Measurements from ENCODE around the gene GLDN. TPM values are rescaled to one million over a fixed set of nuclear protein-coding genes. Genes with fewer than 3 reads are reported as not detected.

Gene GLDN
- total RNA-seq, 1 donor from 2014 or later: not detected

GRCh38 chr15:51335087-51335486, 6.4 kb upstream of the GLDN start:
- H3K27me3 Mint-ChIP-seq (ENCODE audit: unreplicated experiment): peaks cover 9% of the 10 kb centered on the region
- no peak for TF ChIP-seq CTCF (IDR thresholded peaks at IDR 0.05)
- DNase-seq (ENCODE audit: extremely low spot score, unreplicated experiment): no peak
- H3K36me3 Mint-ChIP-seq (ENCODE audit: unreplicated experiment): no peaks in the 10 kb centered on the region
- no peak overlapping the region for H3K4me3 Mint-ChIP-seq (ENCODE audit: unreplicated experiment)
- H3K4me1 Mint-ChIP-seq (ENCODE audit: unreplicated experiment): no peaks in the 10 kb centered on the region
- H3K9me3 Mint-ChIP-seq (ENCODE audit: unreplicated experiment): no peaks in the 10 kb centered on the region
- no peak overlapping the region for H3K27ac Mint-ChIP-seq (ENCODE audit: unreplicated experiment)

- Mint-ChIP-seq H3K4me3 (ENCODE audit: unreplicated experiment) (no peak overlapping the region), H3K4me1 (ENCODE audit: unreplicated experiment) (no peaks in the 10 kb centered on the region), H3K27me3 (ENCODE audit: unreplicated experiment) (peaks cover 15% of the 10 kb centered on the region), H3K27ac (ENCODE audit: unreplicated experiment) (no peak overlapping the region), H3K9me3 (ENCODE audit: unreplicated experiment) (no peaks in the 10 kb centered on the region), H3K36me3 (ENCODE audit: unreplicated experiment) (no peaks in the 10 kb centered on the region)
- no peak for TF ChIP-seq CTCF (IDR thresholded peaks at IDR 0.05)
- DNase-seq (ENCODE audit: extremely low spot score, unreplicated experiment): no peak
Measured at GRCh38 chr15:51335538-51336410, 5.7 kb upstream of the GLDN start.

- Mint-ChIP-seq H3K27ac (ENCODE audit: unreplicated experiment) (no peak within 1 kb of the TSS), H3K27me3 (ENCODE audit: unreplicated experiment) (peaks cover 35% of the 10 kb centered on the region), H3K9me3 (ENCODE audit: unreplicated experiment) (no peaks in the 10 kb centered on the region)
Measured at GRCh38 chr15:51338496-51338895, 3.0 kb upstream of the GLDN start, which contains the start of gene CYP19A1. TSS of gene CYP19A1 (minus strand) at chr15:51338596. CDS start at chr15:51242912, 95,684 bp downstream.

GRCh38 chr15:51342227-51342999, 958 bp downstream of the GLDN start:
- no peak for DNase-seq (ENCODE audit: extremely low spot score, unreplicated experiment)
- Mint-ChIP-seq H3K4me1 (ENCODE audit: unreplicated experiment) (peaks cover 2% of the 10 kb centered on the region), H3K4me3 (ENCODE audit: unreplicated experiment) (no peak overlapping the region), H3K9me3 (ENCODE audit: unreplicated experiment) (no peaks in the 10 kb centered on the region), H3K27ac (ENCODE audit: unreplicated experiment) (no peak overlapping the region), H3K36me3 (ENCODE audit: unreplicated experiment) (no peaks in the 10 kb centered on the region), H3K27me3 (ENCODE audit: unreplicated experiment) (peaks cover 51% of the 10 kb centered on the region)
- no peak for TF ChIP-seq CTCF (IDR thresholded peaks at IDR 0.05)

More at GRCh38 chr15:51338496-51338895, 3.0 kb upstream of the GLDN start, which contains the start of gene CYP19A1:
- no peak within 1 kb of the TSS for H3K4me3 Mint-ChIP-seq (ENCODE audit: unreplicated experiment)
- H3K4me1 Mint-ChIP-seq (ENCODE audit: unreplicated experiment): peaks cover 2% of the 10 kb centered on the region
- no peak for TF ChIP-seq CTCF (IDR thresholded peaks at IDR 0.05)
- DNase-seq (ENCODE audit: extremely low spot score, unreplicated experiment): no peak
- H3K36me3 Mint-ChIP-seq (ENCODE audit: unreplicated experiment): no peaks in the 10 kb centered on the region

- Mint-ChIP-seq H3K36me3 (ENCODE audit: unreplicated experiment) (no peaks in the 10 kb centered on the region), H3K27ac (ENCODE audit: unreplicated experiment) (no peak overlapping the region), H3K4me1 (ENCODE audit: unreplicated experiment) (peaks cover 2% of the 10 kb centered on the region), H3K4me3 (ENCODE audit: unreplicated experiment) (no peak overlapping the region), H3K9me3 (ENCODE audit: unreplicated experiment) (no peaks in the 10 kb centered on the region), H3K27me3 (ENCODE audit: unreplicated experiment) (peaks cover 55% of the 10 kb centered on the region)
- no peak for DNase-seq (ENCODE audit: extremely low spot score, unreplicated experiment)
- TF ChIP-seq CTCF (IDR thresholded peaks at IDR 0.05): no peak
Measured at GRCh38 chr15:51343466-51343865, 2.0 kb downstream of the GLDN start.

All from osteocyte (in vitro differentiated cells).